ENCODE data around the gene ABTB2. TPM values are rescaled to one million over a fixed set of nuclear protein-coding genes. Genes with fewer than 3 reads are reported as not detected.

Gene ABTB2
- total RNA-seq, 1 donor from 2014 or later = 4.7 TPM

DNA sequence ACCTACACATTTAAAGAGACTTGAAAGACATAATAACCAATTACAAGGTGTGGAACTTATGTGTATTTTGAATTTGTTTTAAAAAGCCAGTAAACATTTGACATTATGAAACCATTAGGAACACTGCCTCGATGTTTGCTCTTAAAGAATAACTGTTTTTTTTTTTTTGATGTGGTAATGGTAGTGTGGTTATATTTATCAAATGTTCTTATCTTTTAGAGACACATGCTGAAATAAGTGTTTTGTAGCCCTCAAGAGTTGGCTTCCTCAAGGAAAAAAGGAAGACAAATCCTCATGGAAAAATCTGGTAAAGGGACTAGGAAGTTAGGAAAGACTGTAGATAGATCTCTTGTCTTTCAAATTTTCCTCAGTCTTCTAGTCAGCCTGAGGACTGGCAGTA lies 2.2 kb upstream of the ABTB2 start:
- no peak for DNase-seq (ENCODE audit: low spot score)

DNA sequence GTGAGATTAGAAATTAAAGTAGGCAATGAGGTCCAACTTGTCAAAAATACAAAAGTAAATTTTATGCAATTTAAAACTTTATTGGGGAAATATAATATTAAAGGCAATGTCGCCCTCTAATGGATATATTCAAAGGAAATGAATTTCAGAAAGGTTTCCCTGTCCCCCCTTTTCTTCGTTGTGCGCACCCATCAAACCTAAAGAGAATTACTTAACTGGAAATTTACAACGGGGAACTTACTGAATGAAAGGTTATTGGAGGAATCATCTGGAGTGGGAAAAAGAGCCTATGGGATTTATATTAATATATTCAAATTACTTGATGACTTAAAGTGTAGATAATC lies 1.7 kb upstream of the ABTB2 start:
- DNase-seq (ENCODE audit: low spot score) = no peak

DNA sequence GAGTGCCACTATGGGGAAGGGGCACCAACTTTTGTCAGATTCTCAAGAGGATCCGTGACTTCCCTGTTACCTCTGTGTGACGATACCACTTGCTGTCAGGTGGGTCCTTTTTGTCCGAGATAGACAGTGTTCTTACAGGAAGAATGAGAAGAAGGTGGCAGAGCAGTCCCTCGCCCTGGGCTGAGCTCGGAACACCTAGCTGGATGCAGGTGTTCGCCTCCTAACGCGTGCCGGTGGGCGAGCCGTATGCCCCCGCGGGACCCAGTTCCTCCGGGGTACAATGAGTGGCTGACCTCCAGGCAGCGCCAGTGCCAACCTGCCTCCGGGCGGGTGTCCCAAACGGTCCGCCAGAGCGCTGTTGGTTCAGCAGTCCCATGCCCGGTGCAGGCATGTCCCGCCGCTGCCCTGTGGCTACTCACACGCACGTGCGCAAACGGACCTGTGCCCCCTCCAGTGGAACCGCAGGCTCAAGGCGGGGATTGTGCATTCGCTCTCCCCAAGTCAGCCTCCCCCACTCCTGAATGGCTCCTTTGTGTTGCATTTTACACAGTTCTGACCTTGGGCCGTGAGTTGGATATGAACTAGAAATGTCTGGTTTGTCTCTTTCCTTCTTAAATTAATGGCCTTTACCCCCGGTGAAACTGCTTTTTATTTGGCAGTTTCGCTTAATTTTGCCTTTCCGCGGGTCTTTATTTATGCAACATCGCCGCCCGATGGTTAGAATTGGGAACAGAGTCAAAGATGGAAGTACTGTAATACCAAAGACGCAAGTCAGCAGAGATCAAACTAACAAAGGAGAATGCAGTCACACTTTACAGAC lies 1.1 kb upstream of the ABTB2 start:
- peak; percentile 80 for DNase-seq (ENCODE audit: low spot score)

DNA sequence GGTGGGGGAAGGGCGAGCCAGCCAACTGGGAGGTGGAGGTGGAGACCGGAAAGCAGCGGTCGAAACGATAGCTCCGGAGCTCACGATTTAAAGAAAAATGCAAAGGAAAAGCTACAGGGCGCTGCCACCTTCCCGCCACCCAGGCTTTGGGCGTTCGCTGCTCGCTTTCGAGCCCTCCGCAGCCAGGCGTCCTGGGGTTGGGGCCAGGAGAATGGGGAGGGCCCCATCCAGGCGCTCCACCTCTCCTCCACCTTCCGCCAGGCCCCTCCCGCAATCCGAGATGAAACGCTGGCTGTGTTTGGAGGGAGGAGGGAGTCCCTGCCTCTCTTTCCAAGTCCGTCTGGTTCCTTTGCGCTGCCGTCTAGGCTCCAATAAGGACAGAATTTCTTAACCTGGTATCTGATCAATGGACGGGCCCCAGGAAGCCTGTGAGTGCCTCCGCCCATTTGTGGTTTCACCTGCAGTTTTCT lies 483 bp upstream of the ABTB2 start:
- peak; percentile 58 for DNase-seq (ENCODE audit: low spot score)

DNA sequence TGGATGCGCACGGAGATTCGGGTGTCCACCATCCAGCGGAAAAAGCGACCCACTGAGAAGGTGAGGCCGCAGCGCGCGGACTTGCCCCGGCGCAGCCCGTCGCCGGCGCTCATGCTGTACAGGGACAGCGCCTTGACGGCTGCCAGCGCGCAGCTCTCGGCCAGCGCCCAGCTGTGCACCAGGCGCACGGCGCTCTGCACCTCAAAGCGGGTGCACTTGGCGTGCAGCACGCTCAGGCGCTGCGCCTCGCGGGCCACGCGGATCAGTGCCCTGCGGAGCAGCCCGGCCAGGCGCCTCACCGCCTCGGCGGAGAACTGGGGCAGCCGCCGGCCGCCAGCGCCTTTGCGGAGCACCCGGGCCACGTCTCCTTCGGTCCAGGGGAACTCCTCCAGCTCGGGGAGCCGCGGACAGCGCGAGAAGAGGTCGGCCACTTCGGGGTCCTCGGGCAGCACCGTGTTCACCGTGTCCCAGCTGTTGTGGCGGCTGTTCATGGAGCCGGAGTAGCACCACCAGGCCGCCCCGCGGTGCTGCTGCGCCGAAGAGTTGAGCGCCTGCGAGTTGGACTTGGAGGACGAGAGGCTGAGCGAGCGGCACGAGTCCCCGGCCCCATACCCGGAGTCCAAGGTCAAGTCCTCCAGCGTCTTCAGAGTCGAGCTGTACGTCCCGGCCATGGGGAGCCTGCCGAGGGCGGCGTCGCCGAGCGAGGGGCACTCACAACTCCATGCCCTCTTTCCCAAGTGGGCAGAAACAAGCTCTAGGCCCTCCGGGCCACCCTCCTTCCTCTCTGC lies 703 bp downstream of the ABTB2 start:
- DNase-seq (ENCODE audit: low spot score) = peak; percentile 67

DNA sequence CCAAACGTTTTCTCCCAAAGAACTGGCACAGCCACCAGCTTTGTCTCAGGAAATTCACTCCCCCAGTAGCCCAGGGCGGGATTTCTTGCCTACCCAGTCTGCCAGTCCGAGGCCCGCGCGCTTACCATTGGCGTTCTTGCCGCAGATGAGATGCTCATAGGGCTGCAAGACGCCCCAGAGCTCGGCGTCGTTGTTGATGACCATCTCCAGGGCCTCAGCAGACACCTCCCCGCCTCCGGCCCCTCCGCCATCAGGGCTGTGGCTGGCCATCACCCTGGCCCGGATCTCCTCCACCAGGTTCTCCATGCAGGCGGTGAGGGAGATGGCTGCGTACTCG lies 1.3 kb downstream of the ABTB2 start:
- DNase-seq (ENCODE audit: low spot score) = peak; percentile 59

DNA sequence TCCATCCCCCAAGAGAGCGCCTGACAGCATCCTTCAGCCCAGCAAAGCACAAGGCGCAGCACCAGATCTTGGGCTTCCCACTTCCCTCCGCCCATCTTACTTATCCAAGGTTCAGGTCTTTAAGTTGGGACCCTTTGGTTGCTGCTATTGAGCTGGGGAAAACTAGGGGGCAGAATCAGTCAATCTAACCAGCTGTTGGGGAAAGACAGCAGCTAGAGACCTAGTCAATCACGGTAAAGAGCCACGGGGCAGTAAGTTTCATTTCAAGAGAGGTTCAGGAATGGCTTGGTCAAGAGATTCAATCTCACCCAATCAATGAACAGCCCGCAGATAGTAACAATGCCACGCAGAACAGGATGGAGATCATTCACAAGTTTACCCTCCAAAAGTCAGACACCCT lies 1.7 kb downstream of the ABTB2 start:
- no peak for DNase-seq (ENCODE audit: low spot score)

DNA sequence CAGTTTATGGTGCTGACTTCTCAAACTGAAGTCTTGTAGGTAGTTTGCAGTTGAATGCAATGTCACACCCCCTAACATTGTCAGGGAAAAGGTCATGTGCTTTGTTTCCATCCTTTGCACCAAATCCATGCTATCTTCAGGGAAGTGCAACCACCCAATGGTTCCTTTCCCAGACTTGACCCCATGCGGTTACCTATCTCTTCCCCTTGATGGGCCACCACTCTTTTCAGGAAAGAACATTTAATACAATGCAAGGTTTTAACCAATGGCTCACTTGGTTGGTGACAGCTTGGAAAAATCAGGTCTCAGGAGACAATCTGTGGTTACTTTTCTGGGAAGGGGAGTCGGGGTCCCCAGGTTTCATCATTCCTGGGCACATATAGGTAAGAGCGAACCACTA lies 2.1 kb downstream of the ABTB2 start:
- no peak for DNase-seq (ENCODE audit: low spot score)

DNA sequence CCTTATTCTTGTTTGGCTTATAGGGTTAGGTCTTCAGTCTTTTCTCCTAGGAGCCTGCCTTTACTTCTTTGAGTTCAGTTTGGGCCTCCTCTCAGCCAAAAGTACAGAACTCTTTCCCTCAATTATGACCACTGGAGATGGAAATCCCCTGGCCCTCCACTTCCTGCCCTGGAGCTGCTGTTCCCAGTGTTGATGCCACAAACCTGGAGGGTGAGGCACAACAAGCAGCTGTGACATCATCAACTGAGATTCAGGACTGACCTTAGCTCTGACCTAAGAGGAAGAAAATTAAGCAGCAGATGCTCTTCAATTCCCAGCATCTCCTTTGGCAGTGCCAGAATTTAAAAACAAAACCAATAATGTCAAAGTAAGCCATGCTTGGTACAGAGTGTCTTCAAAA lies 3.0 kb downstream of the ABTB2 start:
- DNase-seq (ENCODE audit: low spot score) = no peak

DNA sequence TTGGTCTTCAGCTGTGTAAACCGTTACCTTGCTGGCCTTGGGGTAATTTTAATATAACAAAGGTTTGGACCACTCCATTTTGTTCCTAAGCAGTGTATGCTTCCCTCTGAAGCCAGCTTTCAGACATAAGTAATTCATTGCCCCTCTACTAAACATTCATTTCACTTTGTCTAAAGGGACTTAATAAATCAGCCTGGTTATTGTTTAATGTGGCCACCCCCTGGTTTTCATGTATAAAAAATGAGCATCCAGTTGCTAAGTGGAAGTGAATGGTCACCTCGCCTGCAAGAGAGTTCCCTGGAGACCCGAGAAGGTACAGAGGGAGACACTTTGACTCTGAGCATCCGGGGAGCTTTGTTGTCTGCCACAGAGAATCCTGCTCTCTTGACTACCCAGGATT lies 3.9 kb downstream of the ABTB2 start:
- DNase-seq (ENCODE audit: low spot score) = no peak

DNA sequence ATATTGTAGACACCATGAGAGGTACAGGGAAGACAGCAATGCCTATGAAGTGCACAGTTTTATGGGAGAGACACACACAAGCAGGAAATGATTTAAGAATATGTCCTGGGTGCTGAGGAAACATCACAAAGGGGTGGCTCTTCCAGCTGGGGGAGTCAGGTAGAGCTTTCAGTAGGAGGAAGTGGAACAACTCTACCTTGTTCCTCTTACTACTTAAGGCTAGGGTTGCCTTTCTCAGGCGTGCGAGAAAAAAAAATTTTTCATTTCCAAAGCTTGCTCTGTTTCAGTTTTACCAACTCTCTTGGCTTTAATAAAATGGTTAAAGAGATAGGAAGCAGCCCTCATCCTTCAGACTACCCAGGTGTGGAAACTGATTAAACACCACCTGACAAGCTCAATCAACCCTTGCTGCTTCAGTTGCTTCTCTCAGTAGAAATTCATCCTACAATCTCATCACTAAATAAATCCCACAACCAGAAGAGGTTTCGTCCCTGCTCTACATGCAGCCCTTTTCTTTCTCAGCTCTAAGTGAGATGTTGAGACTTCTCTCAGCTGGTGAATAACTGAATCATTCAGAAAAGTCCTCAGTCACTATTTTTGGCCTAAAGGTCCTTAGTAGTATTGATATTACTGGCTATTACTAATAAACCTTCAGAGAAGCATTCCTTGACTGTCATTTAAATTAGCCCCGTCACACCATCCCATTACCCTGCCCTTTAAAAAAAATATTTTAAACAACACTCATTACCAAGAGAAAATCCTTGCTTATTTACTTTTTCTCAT lies 5.9 kb downstream of the ABTB2 start:
- no peak for DNase-seq (ENCODE audit: low spot score)

DNA sequence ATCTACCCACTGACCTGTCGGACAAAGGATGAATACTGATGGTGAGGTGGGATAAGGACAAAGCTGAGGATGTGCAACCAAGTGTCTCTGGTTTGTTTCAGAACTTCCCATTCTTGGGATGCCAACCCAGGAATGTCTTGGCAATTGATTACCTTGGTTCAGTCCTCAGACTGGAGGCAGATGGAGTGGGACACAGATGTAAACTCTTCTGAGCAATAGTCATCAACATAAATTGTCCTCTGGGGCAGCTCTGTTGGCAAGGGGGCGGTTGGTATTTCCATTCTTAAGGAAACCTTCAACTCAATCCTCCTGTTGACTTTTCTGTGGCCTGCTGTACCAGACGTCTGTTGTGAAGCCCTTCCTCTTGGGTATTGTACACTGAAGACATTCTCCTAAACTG lies 6.8 kb downstream of the ABTB2 start:
- no peak for DNase-seq (ENCODE audit: low spot score)

DNA sequence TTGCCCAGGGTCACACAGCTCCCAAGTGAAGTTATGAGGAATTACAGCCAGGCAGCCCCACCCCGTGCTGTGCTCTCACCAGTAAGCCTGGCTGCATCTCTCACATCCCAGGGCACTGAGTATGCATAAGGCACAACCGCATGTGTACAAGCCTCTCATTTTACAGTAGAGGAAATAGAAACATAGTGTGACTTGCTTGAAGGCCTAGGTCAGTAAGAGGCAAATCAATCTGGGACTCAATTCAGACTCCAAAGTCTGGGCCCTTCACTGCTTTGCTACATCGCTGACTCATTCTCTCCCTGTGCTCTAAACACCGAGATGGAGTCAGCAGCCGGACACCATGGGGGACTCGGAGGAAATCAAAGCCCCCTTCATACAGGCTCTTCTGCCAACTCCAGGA lies 7.9 kb downstream of the ABTB2 start:
- no peak for DNase-seq (ENCODE audit: low spot score)

DNA sequence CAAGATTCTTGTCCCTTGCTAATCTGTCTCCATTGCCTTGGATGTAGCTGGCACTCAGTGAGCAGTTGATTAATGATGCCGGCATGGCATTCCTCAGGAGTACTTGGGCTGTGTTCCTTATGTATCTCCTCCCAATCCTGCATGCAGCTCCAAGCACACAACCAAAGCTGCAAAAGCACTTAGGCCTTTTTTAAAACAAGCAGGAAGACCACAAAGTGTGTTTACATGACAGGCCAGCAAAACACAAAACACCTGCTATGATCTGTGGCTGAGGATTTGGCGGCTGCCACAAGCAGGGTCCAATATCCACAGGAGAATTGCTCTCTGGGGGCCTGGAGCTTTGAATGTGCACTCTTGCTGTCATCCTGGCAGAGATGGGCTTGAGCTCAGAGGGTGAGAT lies 8.9 kb downstream of the ABTB2 start:
- DNase-seq (ENCODE audit: low spot score) = no peak

DNA sequence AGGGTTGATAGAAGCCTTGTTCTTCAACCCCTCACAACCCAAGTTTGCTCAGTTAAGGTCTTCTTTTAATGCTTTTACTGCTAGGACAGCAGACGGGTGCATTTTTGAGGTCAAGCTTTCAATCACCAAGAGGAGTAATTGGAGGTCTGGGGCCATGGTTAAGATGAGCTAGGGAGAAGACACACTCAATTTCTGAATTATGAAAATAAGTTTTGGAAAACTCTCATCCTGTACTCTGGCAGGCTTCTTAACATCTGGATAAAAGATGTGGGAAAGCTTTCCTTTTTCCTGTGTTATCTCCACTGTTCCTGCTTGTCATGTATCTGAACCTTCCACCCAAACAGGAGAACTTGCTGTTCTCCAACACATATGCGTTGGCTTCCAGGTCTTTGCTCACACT lies 9.7 kb downstream of the ABTB2 start:
- DNase-seq (ENCODE audit: low spot score) = no peak

DNA sequence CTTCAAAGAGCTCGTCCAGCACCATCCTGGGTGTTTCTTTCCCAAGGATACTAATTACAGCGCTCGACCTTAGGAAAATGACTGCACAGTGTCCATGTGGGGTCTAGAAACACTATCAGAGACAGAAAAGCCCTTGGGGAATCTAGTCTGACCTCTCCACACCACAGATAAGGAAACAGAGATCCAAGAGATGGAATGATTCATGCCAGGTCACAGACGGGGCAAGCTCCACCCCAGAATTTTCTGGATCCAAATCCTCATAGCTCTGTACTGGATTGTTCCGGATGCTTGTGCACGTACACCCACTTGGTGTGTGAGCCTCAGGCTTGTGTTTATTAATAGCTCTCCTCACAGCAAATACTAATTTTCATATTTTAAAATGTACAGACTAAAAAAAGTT lies 11.3 kb downstream of the ABTB2 start:
- DNase-seq (ENCODE audit: low spot score) = peak; percentile 63

DNA sequence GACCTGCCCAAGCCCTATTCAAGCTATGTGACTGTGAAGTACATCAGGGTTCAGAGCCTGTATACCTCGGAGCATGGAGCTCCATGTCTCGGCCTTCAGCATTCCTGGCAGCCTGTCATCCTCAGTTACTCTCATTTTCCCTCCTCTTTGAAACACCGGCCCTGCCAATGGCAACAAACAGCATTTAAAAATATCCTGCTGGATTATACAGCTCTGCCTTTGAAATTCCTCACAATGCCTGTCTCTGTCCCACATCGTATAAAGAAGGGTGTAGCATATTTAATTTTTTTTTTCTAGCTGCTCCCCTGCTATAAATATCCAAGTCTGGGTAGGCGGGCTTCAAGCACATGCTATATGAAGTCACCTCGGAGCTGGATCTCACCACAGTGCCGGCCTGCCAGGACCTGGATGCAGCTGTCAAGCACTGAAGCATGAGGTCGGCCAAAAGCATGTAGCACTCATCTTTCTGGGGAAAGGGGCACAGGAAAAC lies 11.8 kb downstream of the ABTB2 start:
- DNase-seq (ENCODE audit: low spot score) = peak; percentile 45

DNA sequence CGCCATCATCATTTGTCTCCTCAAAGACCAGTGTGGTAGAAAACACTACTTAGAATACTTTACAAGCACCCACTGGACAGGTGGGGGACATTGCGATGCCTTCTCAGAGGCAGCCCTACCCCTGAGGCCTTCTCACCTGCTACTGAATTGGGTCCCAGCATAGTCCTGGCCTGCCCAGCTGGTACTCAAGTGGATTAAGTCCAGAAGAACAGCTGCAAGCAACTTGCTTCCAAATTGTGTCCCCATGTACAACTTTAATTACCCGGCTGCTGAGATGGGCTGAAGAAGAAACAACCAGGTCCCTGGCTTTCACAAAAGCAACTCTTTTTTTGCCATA lies 12.3 kb downstream of the ABTB2 start:
- no peak for DNase-seq (ENCODE audit: low spot score)

DNA sequence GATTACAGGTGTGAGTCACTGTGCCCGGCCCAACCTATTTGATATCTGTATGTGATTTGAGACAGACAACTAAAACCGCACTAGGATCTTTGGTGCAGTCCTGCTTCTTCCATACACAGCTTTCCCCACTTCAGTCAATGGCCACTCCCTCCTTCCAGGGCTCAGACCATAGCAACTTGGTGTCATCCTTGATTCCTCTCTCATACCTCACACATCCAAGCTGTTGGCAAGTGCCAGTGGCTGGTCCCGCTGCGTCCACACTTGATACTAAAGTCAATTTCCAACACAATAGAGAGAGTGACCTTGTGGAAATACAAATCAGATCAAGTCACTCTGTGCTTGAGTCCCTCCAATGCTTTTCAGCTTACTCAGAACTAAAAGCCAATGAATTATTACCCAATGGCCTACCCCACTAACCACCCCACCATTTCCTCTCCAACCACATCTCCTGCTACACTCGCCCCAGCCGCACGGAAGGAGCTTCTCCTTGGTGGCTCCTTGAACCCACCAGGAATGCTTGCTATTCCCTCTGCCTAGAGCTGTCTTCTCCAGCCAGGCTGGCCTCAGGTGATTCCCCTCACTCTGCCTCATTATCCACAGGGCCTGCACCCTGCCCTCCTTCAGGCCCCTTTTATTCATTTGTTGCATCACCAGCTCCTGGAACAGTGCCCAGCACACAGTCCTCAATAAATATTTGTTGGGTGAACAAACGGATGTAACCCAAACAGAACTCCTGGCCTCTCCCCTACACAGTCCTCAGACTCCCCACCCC lies 12.9 kb downstream of the ABTB2 start:
- DNase-seq (ENCODE audit: low spot score) = peak; percentile 83

DNA sequence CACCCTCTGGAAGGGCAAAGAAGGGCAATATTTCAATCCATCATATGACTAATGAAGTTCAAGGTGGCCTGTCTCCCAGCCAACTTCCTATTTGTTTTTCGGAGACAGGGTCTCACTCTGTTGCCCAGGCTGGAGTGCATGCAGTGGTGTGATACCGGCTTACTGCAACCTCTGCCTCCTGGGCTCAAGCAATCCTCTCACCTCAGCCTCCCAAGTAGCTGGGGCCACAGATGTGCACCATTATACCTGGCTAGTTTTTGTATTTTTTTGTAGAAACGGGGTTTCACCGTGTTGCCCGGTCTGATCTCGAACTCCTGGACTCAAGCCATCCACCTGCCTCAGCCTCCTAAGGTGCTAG lies 13.4 kb downstream of the ABTB2 start:
- no peak for DNase-seq (ENCODE audit: low spot score)

DNA sequence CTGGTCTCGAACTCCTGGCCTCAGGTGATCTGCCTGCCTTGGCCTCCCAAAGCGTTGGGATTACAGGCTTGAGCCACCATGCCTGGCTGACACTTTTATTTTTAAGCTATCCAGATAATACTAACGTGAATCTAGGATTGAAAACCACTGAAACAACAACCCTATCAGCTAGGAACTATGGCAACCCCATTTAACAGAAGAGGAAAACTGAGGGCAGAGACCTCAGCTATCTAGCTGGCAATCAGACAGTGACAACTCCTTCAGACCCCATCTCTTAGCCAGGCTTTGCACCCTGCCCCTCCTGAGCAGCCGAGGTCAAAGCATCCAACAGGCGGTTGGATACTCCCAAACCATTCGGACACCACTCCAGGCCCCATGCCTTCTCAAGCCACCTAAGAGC lies 14.1 kb downstream of the ABTB2 start:
- no peak for DNase-seq (ENCODE audit: low spot score)

DNA sequence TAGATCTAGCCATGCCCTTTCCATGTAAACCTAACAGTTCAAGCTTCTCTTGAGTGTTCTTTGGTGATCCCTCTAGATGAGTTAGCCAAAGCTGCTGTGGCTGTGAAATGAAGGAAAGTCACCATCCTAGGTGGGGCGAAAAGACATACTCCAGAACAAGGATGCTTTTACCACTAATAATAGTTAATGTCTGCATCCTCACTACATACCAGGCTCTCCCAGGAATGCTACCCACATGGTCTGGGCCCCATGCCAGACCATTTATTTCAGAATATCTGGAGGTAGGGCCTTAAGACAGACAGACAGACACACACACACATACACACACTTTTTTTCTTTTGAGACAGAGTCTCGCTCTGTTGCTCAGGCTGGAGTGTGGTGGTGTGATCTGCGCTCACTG lies 14.7 kb downstream of the ABTB2 start:
- no peak for DNase-seq (ENCODE audit: low spot score)

Measured in ureter (tissue), 1 donor.